ENCODE results near the gene CLEC16A.

The CLEC16A gene

DNA sequence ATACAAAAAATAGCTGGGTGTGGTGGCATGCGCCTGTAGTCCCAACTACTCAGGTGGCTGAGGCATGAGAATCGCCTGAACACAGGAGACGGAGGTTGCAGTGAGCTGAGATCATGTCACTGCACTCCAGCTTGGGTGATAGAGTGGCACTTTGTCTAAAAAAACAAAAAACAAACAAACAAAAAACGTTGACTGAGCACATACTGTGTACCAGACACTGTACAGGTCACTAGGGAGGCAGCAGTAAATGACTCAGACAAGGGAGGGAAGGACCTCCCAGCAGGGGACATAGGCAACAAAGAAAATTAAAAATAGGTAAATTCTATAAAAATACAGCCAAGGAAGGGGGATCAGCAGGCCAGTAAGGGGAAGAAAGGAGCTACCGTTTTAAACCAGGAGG lies 247.3 kb downstream of the CLEC16A start:
- peaks cover 5% of the 10 kb centered on the region for H3K36me3 Mint-ChIP-seq
- H3K4me1 Mint-ChIP-seq = peaks cover 34% of the 10 kb centered on the region
- DNase-seq (ENCODE audit: low spot score in 2 of 2) (no peak), ATAC-seq (no peak)
- H3K27ac Mint-ChIP-seq = peak overlapping the region; percentile 81
- no peak overlapping the region for H3K4me3 Mint-ChIP-seq
- no peaks in the 10 kb centered on the region for H3K9me3 Mint-ChIP-seq

DNA sequence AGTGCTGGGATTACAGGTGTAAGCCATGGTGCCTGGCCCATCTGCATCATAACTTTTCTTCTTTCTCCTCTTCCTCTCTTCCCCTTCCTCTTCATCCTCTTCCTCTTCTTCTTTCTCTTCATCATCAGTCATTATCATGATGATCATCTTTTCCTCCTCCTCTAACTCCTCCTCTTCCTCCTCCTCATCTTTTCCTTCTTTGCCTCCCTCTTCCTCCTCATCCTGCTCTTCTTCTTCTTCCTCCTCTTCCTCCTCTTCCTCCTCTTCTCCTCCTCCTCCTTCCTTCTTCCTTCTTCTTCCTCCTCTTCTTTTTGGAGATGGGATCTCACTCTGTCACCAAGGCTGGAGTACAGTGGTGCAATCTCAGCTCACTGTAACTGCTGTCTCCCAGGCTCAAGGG lies 249.1 kb downstream of the CLEC16A start:
- ATAC-seq = no peak
- H3K27ac Mint-ChIP-seq = peak overlapping the region; percentile 81
- no peak for DNase-seq (ENCODE audit: low spot score in 2 of 2)
- H3K4me1 Mint-ChIP-seq = peaks cover 33% of the 10 kb centered on the region
- H3K4me3 Mint-ChIP-seq = no peak overlapping the region
- no peaks in the 10 kb centered on the region for H3K9me3 Mint-ChIP-seq
- H3K36me3 Mint-ChIP-seq = no peaks in the 10 kb centered on the region

- no peaks in the 10 kb centered on the region for H3K9me3 Mint-ChIP-seq
- H3K4me3 Mint-ChIP-seq = no peak overlapping the region
- DNase-seq (ENCODE audit: low spot score in 2 of 2) (no peak), ATAC-seq (no peak)
- H3K27ac Mint-ChIP-seq = peak overlapping the region; percentile 36
- peaks cover 32% of the 10 kb centered on the region for H3K4me1 Mint-ChIP-seq
- H3K36me3 Mint-ChIP-seq = no peaks in the 10 kb centered on the region
Observed at GRCh38 chr16:11194913-11195312, 250.5 kb downstream of the CLEC16A start.

DNA sequence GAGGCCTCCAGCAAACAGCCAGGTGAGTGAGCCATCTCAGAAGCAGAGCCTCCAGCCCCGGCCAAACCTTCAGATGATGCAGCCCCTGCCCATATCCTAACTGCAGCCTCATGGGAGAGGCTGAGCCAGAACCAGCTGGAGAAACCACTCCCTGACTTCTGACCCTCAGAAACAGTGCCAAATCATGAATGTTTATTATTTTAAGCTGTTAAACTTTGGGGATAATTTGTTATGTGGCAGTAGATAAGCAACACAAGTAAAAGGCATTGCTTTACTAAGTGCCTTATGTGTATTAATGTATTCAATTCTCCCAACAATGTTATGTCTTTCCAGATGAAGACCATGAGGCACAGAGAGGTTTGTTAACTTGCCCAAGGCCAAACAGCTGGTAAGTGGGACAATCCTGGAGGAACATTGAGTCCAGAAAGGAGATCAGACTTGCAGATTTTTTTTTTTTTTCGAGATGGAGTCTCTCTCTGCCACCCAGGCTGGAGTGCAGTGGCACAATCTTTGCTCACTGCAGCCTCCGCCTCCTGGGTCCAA lies 252.0 kb downstream of the CLEC16A start:
- ATAC-seq = no peak
- Mint-ChIP-seq H3K36me3 (no peaks in the 10 kb centered on the region), H3K9me3 (no peaks in the 10 kb centered on the region), H3K27ac (peak overlapping the region; percentile 20), H3K4me3 (no peak overlapping the region), H3K4me1 (peaks cover 29% of the 10 kb centered on the region)
- DNase-seq (ENCODE audit: low spot score in 2 of 2) = no peak

- no peak for ATAC-seq
- H3K27ac Mint-ChIP-seq = peak overlapping the region; percentile 27
- peaks cover 40% of the 10 kb centered on the region for H3K4me1 Mint-ChIP-seq
Observed at GRCh38 chr16:11198375-11198774, 254.0 kb downstream of the CLEC16A start.

GRCh38 chr16:11198828-11199227 lies 254.5 kb downstream of the CLEC16A start:
- no peak for ATAC-seq
- Mint-ChIP-seq H3K4me1 (peaks cover 40% of the 10 kb centered on the region), H3K27ac (no peak overlapping the region), H3K36me3 (no peaks in the 10 kb centered on the region), H3K4me3 (no peak overlapping the region), H3K9me3 (no peaks in the 10 kb centered on the region)
- no peak for DNase-seq (ENCODE audit: low spot score in 2 of 2)

More at GRCh38 chr16:11198375-11198774, 254.0 kb downstream of the CLEC16A start:
- DNase-seq (ENCODE audit: low spot score in 2 of 2) = no peak
- no peaks in the 10 kb centered on the region for H3K36me3 Mint-ChIP-seq
- no peak overlapping the region for H3K4me3 Mint-ChIP-seq
- H3K9me3 Mint-ChIP-seq = no peaks in the 10 kb centered on the region

- H3K4me1 Mint-ChIP-seq = peaks cover 44% of the 10 kb centered on the region
Observed at GRCh38 chr16:11200592-11200991, 256.2 kb downstream of the CLEC16A start.

DNA sequence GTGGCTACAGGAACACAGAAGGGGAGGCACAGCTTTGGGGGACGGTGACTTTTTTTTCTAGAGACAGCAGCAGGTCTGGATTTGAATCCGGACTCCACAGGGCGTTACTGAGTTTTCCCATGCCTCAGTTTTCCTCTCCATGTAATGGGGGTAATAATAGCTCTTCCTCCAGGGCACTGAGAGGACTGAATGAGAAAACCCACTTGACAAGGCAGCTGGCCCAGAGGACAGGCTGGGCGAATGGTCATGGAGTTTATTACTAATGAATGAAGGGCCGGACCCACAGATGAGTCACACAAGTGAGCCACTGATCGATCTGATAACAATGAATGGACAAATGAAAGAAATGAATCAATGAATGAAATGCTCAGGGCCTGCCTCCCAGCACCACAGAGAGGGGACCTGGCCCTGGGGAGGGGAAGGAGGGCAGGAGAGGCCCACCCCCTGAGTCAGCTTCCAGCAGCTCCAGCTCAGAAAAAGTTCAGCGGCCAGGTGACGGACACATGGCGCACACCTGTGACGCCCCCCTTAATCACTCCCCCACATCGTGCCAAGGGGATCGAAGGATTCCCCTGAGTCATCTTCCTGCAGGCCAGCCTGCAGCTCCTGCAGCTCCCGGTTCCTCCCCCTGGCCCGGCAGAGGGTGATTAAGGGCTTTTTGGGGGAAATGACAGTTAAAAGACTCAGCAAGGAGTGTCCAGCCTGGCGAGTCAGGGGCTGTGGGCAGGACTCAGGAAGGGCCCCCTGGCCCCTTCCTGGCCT lies 257.3 kb downstream of the CLEC16A start:
- H3K4me3 Mint-ChIP-seq = no peak overlapping the region
- H3K27ac Mint-ChIP-seq = peak overlapping the region; percentile 83
- H3K36me3 Mint-ChIP-seq = no peaks in the 10 kb centered on the region
- DNase-seq (ENCODE audit: low spot score in 2 of 2) (no peak), ATAC-seq (peak; percentile 17)
- peaks cover 51% of the 10 kb centered on the region for H3K4me1 Mint-ChIP-seq
- H3K9me3 Mint-ChIP-seq = no peaks in the 10 kb centered on the region

More at GRCh38 chr16:11200592-11200991, 256.2 kb downstream of the CLEC16A start:
- no peaks in the 10 kb centered on the region for H3K36me3 Mint-ChIP-seq
- no peaks in the 10 kb centered on the region for H3K9me3 Mint-ChIP-seq
- H3K27ac Mint-ChIP-seq = no peak overlapping the region
- ATAC-seq (no peak), DNase-seq (ENCODE audit: low spot score in 2 of 2) (no peak)
- no peak overlapping the region for H3K4me3 Mint-ChIP-seq

GRCh38 chr16:11202260-11203091 lies 258.1 kb downstream of the CLEC16A start:
- Mint-ChIP-seq H3K9me3 (no peaks in the 10 kb centered on the region), H3K4me3 (no peak overlapping the region), H3K36me3 (no peaks in the 10 kb centered on the region), H3K27ac (peak overlapping the region; percentile 83), H3K4me1 (peaks cover 59% of the 10 kb centered on the region)
- ATAC-seq (peak; percentile 17), DNase-seq (ENCODE audit: low spot score in 2 of 2) (no peak)

DNA sequence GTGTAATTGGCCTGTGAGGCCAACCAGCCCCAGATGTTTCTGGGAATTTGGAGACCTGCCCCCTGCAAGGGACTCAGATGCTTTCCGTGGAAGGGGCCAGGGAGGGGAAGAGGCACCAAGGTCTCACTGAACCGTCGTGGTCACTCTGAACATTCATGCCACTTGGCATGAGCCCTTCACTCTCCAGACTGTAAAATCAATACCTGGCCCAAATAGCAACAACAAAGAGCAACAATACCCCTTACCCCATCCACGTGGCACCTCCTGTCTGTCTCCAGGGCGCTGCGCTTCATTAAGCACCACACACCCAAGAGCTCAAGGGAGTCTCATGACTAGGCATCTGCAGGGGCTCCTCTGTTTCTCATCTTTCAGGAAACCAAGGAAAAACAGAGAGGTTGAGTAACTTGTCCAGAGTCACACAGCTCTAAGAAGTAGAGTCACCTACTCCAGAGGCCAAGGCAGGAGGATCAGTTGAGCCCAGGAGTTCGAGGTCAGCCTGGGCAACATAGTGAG lies 258.8 kb downstream of the CLEC16A start:
- Mint-ChIP-seq H3K4me3 (no peak overlapping the region), H3K27ac (peak overlapping the region; percentile 83), H3K9me3 (no peaks in the 10 kb centered on the region), H3K36me3 (no peaks in the 10 kb centered on the region), H3K4me1 (peaks cover 66% of the 10 kb centered on the region)
- ATAC-seq (no peak), DNase-seq (ENCODE audit: low spot score in 2 of 2) (no peak)

DNA sequence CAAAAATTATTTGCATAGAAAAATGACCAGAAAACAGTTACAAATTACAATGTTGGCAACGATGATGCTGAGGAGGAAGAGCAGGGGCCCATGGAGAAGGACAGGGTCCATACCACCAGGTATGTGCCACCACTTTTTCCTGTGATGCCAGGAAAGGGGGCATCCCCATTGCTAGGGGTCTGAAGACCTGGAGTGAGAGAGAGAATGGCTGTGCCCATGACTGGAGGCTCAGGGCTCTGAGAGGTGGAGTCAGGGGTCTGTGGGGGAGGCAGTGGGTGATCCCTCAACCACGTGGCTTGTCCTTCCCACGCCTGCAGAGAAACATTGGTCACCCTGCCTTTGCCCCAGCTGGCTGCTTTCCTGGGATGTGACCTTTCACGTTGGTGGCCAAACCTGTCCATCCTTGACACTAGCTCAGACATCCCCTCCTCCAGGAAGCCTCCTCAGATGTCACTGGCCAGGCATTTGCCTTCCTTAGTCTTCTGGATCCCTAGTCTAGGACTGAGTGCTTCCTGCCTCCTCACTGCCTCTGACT lies 260.2 kb downstream of the CLEC16A start:
- ATAC-seq (no peak), DNase-seq (ENCODE audit: low spot score in 2 of 2) (no peak)
- Mint-ChIP-seq H3K4me3 (no peak overlapping the region), H3K9me3 (no peaks in the 10 kb centered on the region), H3K27ac (peak overlapping the region; percentile 66), H3K4me1 (peaks cover 62% of the 10 kb centered on the region), H3K36me3 (no peaks in the 10 kb centered on the region)

DNA sequence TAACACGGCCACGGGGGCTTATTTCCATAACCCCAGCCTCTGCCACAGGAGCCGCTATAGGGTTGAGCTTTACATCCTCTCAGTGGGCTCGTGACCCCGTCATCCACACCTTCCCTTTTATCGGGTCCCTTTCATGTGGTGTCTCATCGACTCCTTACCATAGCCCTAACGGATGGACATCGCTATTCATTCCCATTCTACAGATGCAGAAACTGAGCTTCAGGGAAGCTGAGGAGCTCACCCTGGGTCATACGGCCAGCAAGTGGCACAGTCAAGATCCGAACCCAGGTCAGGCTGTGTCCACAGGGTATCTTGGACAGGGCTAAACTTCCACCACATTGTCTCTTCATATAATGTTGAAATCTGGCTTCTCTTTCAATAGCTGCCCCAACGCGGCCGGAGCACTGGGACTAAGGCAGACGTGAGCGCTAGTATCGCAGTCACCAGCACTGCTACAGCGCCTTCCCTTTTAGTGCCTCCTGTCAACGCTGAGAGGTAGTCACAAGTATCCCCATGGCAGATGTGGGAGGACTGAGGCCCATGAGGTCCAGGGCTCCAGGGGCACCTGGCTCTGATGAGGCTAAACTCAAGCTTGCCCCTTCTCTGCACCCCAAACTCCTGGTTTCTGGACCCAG lies 260.8 kb downstream of the CLEC16A start:
- Mint-ChIP-seq H3K4me3 (no peak overlapping the region), H3K9me3 (no peaks in the 10 kb centered on the region), H3K27ac (peak overlapping the region; percentile 66), H3K36me3 (no peaks in the 10 kb centered on the region), H3K4me1 (peaks cover 62% of the 10 kb centered on the region)
- ATAC-seq (no peak), DNase-seq (ENCODE audit: low spot score in 2 of 2) (no peak)

GRCh38 chr16:11205754-11206581 lies 261.6 kb downstream of the CLEC16A start:
- no peaks in the 10 kb centered on the region for H3K36me3 Mint-ChIP-seq
- ATAC-seq = peak; percentile 44
- DNase-seq (ENCODE audit: low spot score in 2 of 2) = no peak
- H3K27ac Mint-ChIP-seq = peak overlapping the region; percentile 96
- H3K9me3 Mint-ChIP-seq = no peaks in the 10 kb centered on the region
- peaks cover 63% of the 10 kb centered on the region for H3K4me1 Mint-ChIP-seq
- H3K4me3 Mint-ChIP-seq = peak overlapping the region; percentile 58

- peak overlapping the region; percentile 96 for H3K27ac Mint-ChIP-seq
- H3K9me3 Mint-ChIP-seq = no peaks in the 10 kb centered on the region
- peaks cover 60% of the 10 kb centered on the region for H3K4me1 Mint-ChIP-seq
- H3K4me3 Mint-ChIP-seq = peak overlapping the region; percentile 58
- H3K36me3 Mint-ChIP-seq = no peaks in the 10 kb centered on the region
- DNase-seq (ENCODE audit: low spot score in 2 of 2) (no peak), ATAC-seq (no peak)
Observed at GRCh38 chr16:11207646-11208045, 263.3 kb downstream of the CLEC16A start.
